HepG2 (cell line): ENCODE measurements around the gene PLIN5. TPM values are rescaled to one million over a fixed set of nuclear protein-coding genes. Genes with fewer than 3 reads are reported as not detected.

Experiments
- HIC2 ChIP-seq: sonication (generic); formaldehyde crosslinking; IDR thresholded peaks from 2 replicates; pipeline ENCODE4 v1.9.0; 2022; ENCODE audit warnings: low read depth, missing genetic modification reagents
- KDM5A ChIP-seq: fragments of 200-600 bp; sonication (generic); IDR thresholded peaks from 2 replicates; pipeline ENCODE4 v1.7.0; 2018; ENCODE audit warnings: antibody characterized with exemption, mild to moderate bottlenecking, low read length, borderline replicate concordance
- POGK ChIP-seq: sonication (generic); formaldehyde crosslinking; conservative IDR thresholded peaks from 2 replicates; pipeline ENCODE4 v1.8.0; 2022; ENCODE audit warnings: mild to moderate bottlenecking, moderate library complexity, missing genetic modification reagents
- PRDM15 ChIP-seq: sonication (generic); formaldehyde crosslinking; IDR thresholded peaks from 2 replicates; pipeline ENCODE4 v1.4.0; 2020; ENCODE audit warnings: missing genetic modification reagents
- SAP130 ChIP-seq: IDR thresholded peaks from 2 replicates; pipeline ENCODE4 v1.6.1; 2016; ENCODE audit warnings: low read depth
- STAG1 ChIP-seq: sonication (generic); formaldehyde crosslinking; IDR thresholded peaks from 2 replicates; pipeline ENCODE4 v1.4.0; 2020; ENCODE audit warnings: missing genetic modification reagents
- U2AF1 ChIP-seq: fragments of 200-400 bp; formaldehyde crosslinking; optimal IDR thresholded peaks from 2 replicates; pipeline ENCODE3; 2017; ENCODE audit warnings: mild to moderate bottlenecking, low read depth, low read length
- ZEB1 ChIP-seq: IDR thresholded peaks from 2 replicates; pipeline ENCODE4 v1.6.1; 2012; ENCODE audit warnings: mild to moderate bottlenecking, low read depth, inconsistent platforms; ENCODE audit not compliant: insufficient replicate concordance
- ZNF331 ChIP-seq: sonication (generic); formaldehyde crosslinking; IDR thresholded peaks from 2 replicates; pipeline ENCODE4 v1.4.0; 2020; ENCODE audit warnings: missing genetic modification reagents
- ZNF335 ChIP-seq: sonication (generic); formaldehyde crosslinking; IDR thresholded peaks from 2 replicates; pipeline ENCODE4 v1.4.0; 2020; ENCODE audit warnings: missing genetic modification reagents
- ZNF569 ChIP-seq: sonication (generic); formaldehyde crosslinking; IDR thresholded peaks from 2 replicates; pipeline ENCODE4 v1.5.0; 2020; ENCODE audit warnings: mild to moderate bottlenecking, missing genetic modification reagents, moderate library complexity, borderline replicate concordance
- ZNF672 ChIP-seq: sonication (generic); formaldehyde crosslinking; IDR thresholded peaks from 2 replicates; pipeline ENCODE4 v1.8.1; 2022; ENCODE audit warnings: missing genetic modification reagents
- ZNF746 ChIP-seq: sonication (generic); formaldehyde crosslinking; IDR thresholded peaks from 2 replicates; pipeline ENCODE4 v1.8.0; 2022; ENCODE audit warnings: mild to moderate bottlenecking, missing genetic modification reagents
- ZSCAN31 ChIP-seq: sonication (generic); formaldehyde crosslinking; IDR thresholded peaks from 2 replicates; pipeline ENCODE4 v1.5.0; 2020; ENCODE audit warnings: low read depth, mild to moderate bottlenecking, missing genetic modification reagents
- polyA plus RNA-seq, 8 experiments: library from polyadenylated mRNA; depleted of rRNA in 3 of 8; stranded (reverse) in 7 of 8; unstranded in 1 of 8; fragments of >200 nt; fragmentation: Illumina TruSeq in 4 of 8; extraction: Trizol in 4 of 8; gene quantifications; 2 replicates each; pipeline versions ENCODE4 v1.2.1 to v1.2.3, GENCODE V29; 2011 to 2016; ENCODE audit warnings: low read depth in 4 of 8, missing spikeins in 1 of 8, mixed read lengths in 1 of 8; ENCODE audit not compliant: insufficient read depth in 1 of 8
- total RNA-seq, 5 experiments: library from RNA; depleted of rRNA; stranded (reverse); fragments of >200 nt; fragmentation: Illumina TruSeq; extraction: Trizol; gene quantifications; 2 replicates each; pipeline ENCODE4 v1.2.3, GENCODE V29; 2016; ENCODE audit warnings: low read depth in 1 of 5
- TF ChIP-seq, protein P1 (sequence below): sonication (generic); formaldehyde crosslinking; IDR thresholded peaks from 2 replicates; pipeline ENCODE4 v1.9.0; 2021; ENCODE audit warnings: missing genetic modification reagents, borderline replicate concordance

PLIN5 gene
- total and polyA plus RNA-seq, 2 of the 13 experiments (the other 11 are each of a cell fraction or from before 2014, with no cell fraction given), result 1.8 to 4.8 TPM

- TF ChIP-seq ZSCAN31 (CRISPR knock-in tag) (no peak), POGK (CRISPR knock-in tag) (0 out of 2 replicates have a peak, but pooled peaks have one; percentile 17), HIC2 (CRISPR knock-in tag) (peak; percentile 75; the same call in 1 of the 2 replicates), PRDM15 (CRISPR knock-in tag) (peak; percentile 84; the same call in 1 of the 2 replicates), STAG1 (CRISPR knock-in tag) (no peak), ZEB1 (peak; percentile 70), KDM5A (no peak; the same call in 1 of the 2 replicates), U2AF1 (no peak), ZNF331 (CRISPR knock-in tag) (peak; percentile 68), ZNF746 (peak; percentile 61; the same call in 1 of the 2 replicates), ZNF335 (CRISPR knock-in tag) (peak; percentile 66; the same call in 1 of the 2 replicates), ZNF569 (CRISPR knock-in tag) (no peak), SAP130 (peak; percentile 86), ZNF672 (CRISPR knock-in tag) (no peak)
- TF ChIP-seq, protein P1, sequence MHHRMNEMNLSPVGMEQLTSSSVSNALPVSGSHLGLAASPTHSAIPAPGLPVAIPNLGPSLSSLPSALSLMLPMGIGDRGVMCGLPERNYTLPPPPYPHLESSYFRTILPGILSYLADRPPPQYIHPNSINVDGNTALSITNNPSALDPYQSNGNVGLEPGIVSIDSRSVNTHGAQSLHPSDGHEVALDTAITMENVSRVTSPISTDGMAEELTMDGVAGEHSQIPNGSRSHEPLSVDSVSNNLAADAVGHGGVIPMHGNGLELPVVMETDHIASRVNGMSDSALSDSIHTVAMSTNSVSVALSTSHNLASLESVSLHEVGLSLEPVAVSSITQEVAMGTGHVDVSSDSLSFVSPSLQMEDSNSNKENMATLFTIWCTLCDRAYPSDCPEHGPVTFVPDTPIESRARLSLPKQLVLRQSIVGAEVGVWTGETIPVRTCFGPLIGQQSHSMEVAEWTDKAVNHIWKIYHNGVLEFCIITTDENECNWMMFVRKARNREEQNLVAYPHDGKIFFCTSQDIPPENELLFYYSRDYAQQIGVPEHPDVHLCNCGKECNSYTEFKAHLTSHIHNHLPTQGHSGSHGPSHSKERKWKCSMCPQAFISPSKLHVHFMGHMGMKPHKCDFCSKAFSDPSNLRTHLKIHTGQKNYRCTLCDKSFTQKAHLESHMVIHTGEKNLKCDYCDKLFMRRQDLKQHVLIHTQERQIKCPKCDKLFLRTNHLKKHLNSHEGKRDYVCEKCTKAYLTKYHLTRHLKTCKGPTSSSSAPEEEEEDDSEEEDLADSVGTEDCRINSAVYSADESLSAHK (CRISPR knock-in tag), result no peak
Measured at GRCh38 chr19:4539693-4540581, 4.9 kb upstream of the PLIN5 start, which contains the start of gene LRG1 (continued).
